Measurements from ENCODE around the gene PITPNB.

The PITPNB gene

GRCh38 chr22:27827604-27828587 is 91.2 kb downstream of the PITPNB start:
- no peak for DNase-seq

- DNase-seq: no peak
Observed at GRCh38 chr22:27825174-27825573, 93.9 kb downstream of the PITPNB start.

GRCh38 chr22:27823221-27823620 is 95.8 kb downstream of the PITPNB start:
- no peak for DNase-seq

- DNase-seq: no peak
Observed at GRCh38 chr22:27820896-27821866, 97.9 kb downstream of the PITPNB start.

- DNase-seq: no peak
Observed at GRCh38 chr22:27816552-27816951, 102.5 kb downstream of the PITPNB start.

GRCh38 chr22:27815826-27816530 is 103.1 kb downstream of the PITPNB start:
- no peak for DNase-seq

- DNase-seq: no peak
Observed at GRCh38 chr22:27814993-27815392, 104.1 kb downstream of the PITPNB start.

- no peak for DNase-seq
Observed at GRCh38 chr22:27811778-27812177, 107.3 kb downstream of the PITPNB start.

- DNase-seq: peak; percentile 67
Observed at GRCh38 chr22:27810609-27811151, 108.4 kb downstream of the PITPNB start.

- no peak for DNase-seq
Observed at GRCh38 chr22:27809700-27810608, 109.1 kb downstream of the PITPNB start.

- DNase-seq: no peak
Observed at GRCh38 chr22:27809226-27809603, 109.8 kb downstream of the PITPNB start.

- DNase-seq: no peak
Observed at GRCh38 chr22:27808451-27809225, 110.4 kb downstream of the PITPNB start.

GRCh38 chr22:27805841-27806240 is 113.2 kb downstream of the PITPNB start:
- no peak for DNase-seq

GRCh38 chr22:27804470-27805297 is 114.4 kb downstream of the PITPNB start:
- peak; percentile 70 for DNase-seq

- no peak for DNase-seq
Observed at GRCh38 chr22:27803841-27804415, 115.1 kb downstream of the PITPNB start.

GRCh38 chr22:27802346-27803073 is 116.5 kb downstream of the PITPNB start:
- DNase-seq: peak; percentile 34
